H1 (cell line): ENCODE results near the gene IFT122.

Experiments
- CREB1 ChIP-seq: IDR thresholded peaks from 2 replicates; pipeline ENCODE4 v1.6.1; 2012; ENCODE audit warnings: inconsistent platforms
- GABPA ChIP-seq: IDR thresholded peaks from 2 replicates; pipeline ENCODE4 v1.6.1; 2011; ENCODE audit warnings: mild to moderate bottlenecking, low read length, moderate library complexity, borderline replicate concordance; ENCODE audit not compliant: insufficient read depth
- KDM1A ChIP-seq: fragments of 200-600, 300-600 bp; sonication (generic); IDR thresholded peaks from 2 replicates; pipeline ENCODE4 v1.7.1; 2016; ENCODE audit warnings: mild to moderate bottlenecking, low read length, borderline replicate concordance
- POLR2AphosphoS5 ChIP-seq: IDR thresholded peaks from 2 replicates; pipeline ENCODE4 v1.6.1; 2011; ENCODE audit warnings: low read depth, low read length
- POU5F1 ChIP-seq: IDR thresholded peaks from 2 replicates; pipeline ENCODE4 v1.6.1; 2011; ENCODE audit warnings: low read depth, mild to moderate bottlenecking, low read length, moderate library complexity
- TBP ChIP-seq: IDR thresholded peaks from 2 replicates; pipeline ENCODE4 v1.6.1; 2011; ENCODE audit warnings: low read depth, low read length, improper control_type of control experiment
- ZNF274 ChIP-seq: IDR thresholded peaks from 2 replicates; pipeline ENCODE4 v1.7.0; 2012; ENCODE audit warnings: low read length, borderline replicate concordance; ENCODE audit errors: extremely low read depth
- TF ChIP-seq, protein P1 (sequence below), 3 experiments: IDR thresholded peaks; 1 replicate in 2 of 3; 2 replicates in 1 of 3; pipeline versions ENCODE4 v1.5.1 to v1.6.1; 2011; ENCODE audit warnings: low read length in 3 of 3, mild to moderate bottlenecking in 3 of 3, inconsistent platforms in 2 of 3, low read depth in 1 of 3, moderate library complexity in 1 of 3; ENCODE audit not compliant: insufficient read depth in 1 of 3; ENCODE audit errors: control extremely low read depth in 1 of 3

DNA sequence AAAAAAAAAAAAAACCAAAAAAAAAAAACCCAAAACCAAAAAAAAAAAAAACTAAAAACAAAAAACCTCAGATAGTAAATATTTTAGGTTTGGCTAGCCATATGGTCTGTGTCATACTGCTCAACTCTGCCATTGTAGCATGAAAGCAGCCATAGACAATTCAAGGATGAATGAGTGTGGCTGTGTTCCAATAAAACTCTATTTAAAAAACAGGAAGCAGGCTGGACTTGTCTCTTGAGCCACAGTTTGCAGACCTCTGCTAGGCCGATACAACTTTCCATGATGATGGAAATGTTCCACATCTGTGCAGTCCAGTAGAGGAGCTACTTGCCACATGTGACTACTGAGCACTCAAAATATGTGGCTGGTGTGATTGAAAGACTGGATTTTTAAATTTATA, 22.7 kb upstream of the IFT122 start:
- no peak for TF ChIP-seq TBP
- TF ChIP-seq, protein P1, sequence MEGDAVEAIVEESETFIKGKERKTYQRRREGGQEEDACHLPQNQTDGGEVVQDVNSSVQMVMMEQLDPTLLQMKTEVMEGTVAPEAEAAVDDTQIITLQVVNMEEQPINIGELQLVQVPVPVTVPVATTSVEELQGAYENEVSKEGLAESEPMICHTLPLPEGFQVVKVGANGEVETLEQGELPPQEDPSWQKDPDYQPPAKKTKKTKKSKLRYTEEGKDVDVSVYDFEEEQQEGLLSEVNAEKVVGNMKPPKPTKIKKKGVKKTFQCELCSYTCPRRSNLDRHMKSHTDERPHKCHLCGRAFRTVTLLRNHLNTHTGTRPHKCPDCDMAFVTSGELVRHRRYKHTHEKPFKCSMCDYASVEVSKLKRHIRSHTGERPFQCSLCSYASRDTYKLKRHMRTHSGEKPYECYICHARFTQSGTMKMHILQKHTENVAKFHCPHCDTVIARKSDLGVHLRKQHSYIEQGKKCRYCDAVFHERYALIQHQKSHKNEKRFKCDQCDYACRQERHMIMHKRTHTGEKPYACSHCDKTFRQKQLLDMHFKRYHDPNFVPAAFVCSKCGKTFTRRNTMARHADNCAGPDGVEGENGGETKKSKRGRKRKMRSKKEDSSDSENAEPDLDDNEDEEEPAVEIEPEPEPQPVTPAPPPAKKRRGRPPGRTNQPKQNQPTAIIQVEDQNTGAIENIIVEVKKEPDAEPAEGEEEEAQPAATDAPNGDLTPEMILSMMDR (IDR thresholded peaks at IDR 0.05; ENCODE audit: control extremely low read depth in 1 of 3, insufficient read depth in 1 of 3, low read depth in 1 of 3, low read length in 3 of 3): no peak
- TF ChIP-seq CREB1: no peak
- TF ChIP-seq GABPA: no peak
- no peak for TF ChIP-seq POU5F1
- no peak for TF ChIP-seq ZNF274
- TF ChIP-seq POLR2AphosphoS5: no peak
- no peak for TF ChIP-seq KDM1A
